Right lobe of liver (tissue), 6 donors: ENCODE data around the gene CDC25A. TPM values are rescaled to one million over a fixed set of nuclear protein-coding genes. Genes with fewer than 3 reads are reported as not detected.
A peak's percentile ranks its signal among the peaks of the same experiment; 100 is the strongest.
"Not testable (repeated sequence)": the region's sequence is repeated elsewhere in the genome, so short reads cannot be mapped to it uniquely, and the experiment has no call there.

Source experiments
- ATAC-seq, 4 donors: fragments of 200-7000 bp; cut with Tn5 transposase; one replicate each; pipeline ENCODE4 v1.9.1; 2020; ENCODE audit warnings: mild to moderate bottlenecking in 4 of 4, moderate library complexity in 4 of 4
- DNase-seq, 3 donors: peaks; one replicate each; pipeline ENCODE4 v3.0.0-alpha.2; 2020
- H3K27ac ChIP-seq, 3 donors: fragments of 200-600 bp; one replicate each; pipeline ENCODE4 v1.8.0; 2022
- H3K27me3 ChIP-seq, 2 donors: fragments of 200-600 bp; one replicate each; pipeline ENCODE4 v1.8.0; 2022
- H3K36me3 ChIP-seq, 4 donors: fragments of 200-600 bp; sonication (generic) in 1 of 4; one replicate each; pipeline versions ENCODE4 v1.5.1 to v1.8.0; 2017 to 2022; ENCODE audit warnings: control low read depth in 1 of 4
- H3K4me1 ChIP-seq, 4 donors: fragments of 200-600 bp; sonication (generic) in 1 of 4; one replicate each; pipeline versions ENCODE4 v1.5.1 to v1.8.0; 2017 to 2022; ENCODE audit warnings: control low read depth in 1 of 4
- H3K4me3 ChIP-seq, 3 donors: fragments of 200-600 bp; one replicate each; pipeline ENCODE4 v1.8.0; 2022
- H3K9me3 ChIP-seq, 4 donors: fragments of 200-600 bp; sonication (generic) in 1 of 4; one replicate each; pipeline versions ENCODE4 v1.5.1 to v1.8.0; 2017 to 2022; ENCODE audit warnings: control low read depth in 1 of 4
- CTCF ChIP-seq, 4 donors: fragments of 200-600 bp in 3 of 4; fragments of 450-650 bp in 1 of 4; IDR thresholded peaks; one replicate each; pipeline versions ENCODE4 v1.5.1 to v1.8.0; 2016 to 2022; ENCODE audit warnings: antibody characterized with exemption in 4 of 4, mild to moderate bottlenecking in 2 of 4
- POLR2A ChIP-seq: fragments of 450-650 bp; IDR thresholded peaks from one replicate; pipeline ENCODE4 v1.6.1; 2017; ENCODE audit warnings: antibody characterized with exemption, mild to moderate bottlenecking
- WGBS: methylation state at CpG from one replicate; pipeline ENCODE4 v1.1.6; 2018; ENCODE audit warnings: low coverage, low lambda C conversion rate; ENCODE audit not compliant: insufficient coverage; ENCODE audit errors: missing lambda C conversion rate; 5-methylcytosine and 5-hydroxymethylcytosine counted together
- intact Hi-C, 2 donors: fragments of 100-400 bp; cut with DNase I; formaldehyde crosslinking; loops; one replicate each; pipeline versions ENCODE4 v1.11.2 to v1.14.1; 2022
- total RNA-seq, 6 experiments: library from RNA; depleted of rRNA in 2 of 6; stranded (reverse); fragments of >200 nt in 2 of 6; fragmentation: NEBNext Ultra II Directional in 3 of 6; extraction: Animal tissue kit (Norgen Biotek cat#: 25700) in 3 of 6; gene quantifications; one replicate each; pipeline versions ENCODE4 v1.1.0 to v1.2.4, GENCODE V29; 2016 to 2023
- donor health status: DM: no; HTN: yes; CAD: no.
- donor health status: DM: no; HTN: no; CAD: no.
- donor health status: DM: no; HTN: no; CAD: no.
- donor health status: DM: no; HTN: yes; CAD: no.
- donor health status: DM: no; HTN: yes; CAD: no.

The CDC25A gene
- total RNA-seq, 6 experiments from 2014 or later: 0.27 to 8.8 (median 0.56) TPM

- peak; percentile 72 to 88 (median 77) for ATAC-seq
- Histone ChIP-seq H3K27me3 (no peaks in the 10 kb centered on the region), H3K9me3 (no peaks in the 10 kb centered on the region), H3K27ac (peak overlapping the region in 2 of 3 donors; percentile 14 to 21), H3K36me3 (no peaks in the 10 kb centered on the region), H3K4me3 (no peak overlapping the region), H3K4me1 (no peaks in the 10 kb centered on the region)
- TF ChIP-seq CTCF (IDR thresholded peaks at IDR 0.05) (no peak), POLR2A (no peak)
- intact Hi-C loops: no loop called here
- DNase-seq: peak; percentile 24 to 55 (median 51)
- WGBS: 74% methylated on average over 4 of the region's 4 CpGs
Measured at GRCh38 chr3:48119505-48120193, 68.6 kb downstream of the CDC25A start.

- H3K4me3 ChIP-seq: no peak overlapping the region
- no peak for TF ChIP-seq POLR2A
- no peak for TF ChIP-seq CTCF (IDR thresholded peaks at IDR 0.05)
- no peaks in the 10 kb centered on the region for H3K36me3 ChIP-seq
- intact Hi-C loops: no loop called here
- H3K27me3 ChIP-seq: no peaks in the 10 kb centered on the region
- peak in 1 of 4 donors; percentile 21 for ATAC-seq
- WGBS: 43% methylated on average over 8 of the region's 8 CpGs
- H3K9me3 ChIP-seq: no peaks in the 10 kb centered on the region
- peak overlapping the region in 2 of 3 donors; percentile 14 to 21 for H3K27ac ChIP-seq
- H3K4me1 ChIP-seq: no peaks in the 10 kb centered on the region
- no peak for DNase-seq
Measured at GRCh38 chr3:48118928-48119327, 69.3 kb downstream of the CDC25A start.

GRCh38 chr3:48118322-48118721 lies 69.9 kb downstream of the CDC25A start:
- ATAC-seq (peak in 1 of 4 donors; percentile 28), DNase-seq (no peak)
- Histone ChIP-seq H3K4me1 (no peaks in the 10 kb centered on the region), H3K27ac (no peak overlapping the region), H3K4me3 (no peak overlapping the region), H3K36me3 (no peaks in the 10 kb centered on the region), H3K27me3 (no peaks in the 10 kb centered on the region), H3K9me3 (no peaks in the 10 kb centered on the region)
- TF ChIP-seq CTCF (IDR thresholded peaks at IDR 0.05): no peak
- no peak for TF ChIP-seq POLR2A
- intact Hi-C loops: no loop called here
- WGBS: 80% methylated on average over 1 of the region's 7 CpGs

GRCh38 chr3:48112813-48113212 lies 75.4 kb downstream of the CDC25A start:
- no peak for TF ChIP-seq CTCF (IDR thresholded peaks at IDR 0.05)
- no peak for TF ChIP-seq POLR2A
- Histone ChIP-seq H3K27me3 (no peaks in the 10 kb centered on the region), H3K36me3 (no peaks in the 10 kb centered on the region), H3K9me3 (no peaks in the 10 kb centered on the region), H3K27ac (peak overlapping the region in 1 of 3 donors; percentile 0), H3K4me1 (no peaks in the 10 kb centered on the region), H3K4me3 (no peak overlapping the region)
- intact Hi-C loops: no loop called here
- 50% methylated on average over 1 of the region's 1 CpG for WGBS
- DNase-seq (no peak), ATAC-seq (no peak)

GRCh38 chr3:48112108-48112791 lies 76.0 kb downstream of the CDC25A start:
- ATAC-seq: peak in 3 of 4 donors; percentile 6 to 53 (median 25)

More at GRCh38 chr3:48112108-48112791, 76.0 kb downstream of the CDC25A start:
- H3K27me3 ChIP-seq, H3K9me3 ChIP-seq, DNase-seq, H3K4me1 ChIP-seq, H3K36me3 ChIP-seq, H3K4me3 ChIP-seq, intact Hi-C loops: not testable (repeated sequence)
- peak overlapping the region in 1 of 3 donors; percentile 0 for H3K27ac ChIP-seq
- 72% methylated on average over 8 of the region's 8 CpGs for WGBS
